Activated naive CD8-positive, alpha-beta T cell treated with anti-CD3 and anti-CD28 coated beads, Interleukin-2, amount 50 U/mL, for 24 hours (primary cell): Measurements from ENCODE around the gene LEKR1.

Experiments
- ATAC-seq: fragments of 150-1000 bp; cut with Tn5 transposase; one replicate; pipeline ENCODE4 v1.10.0; 2021
- DNase-seq: peaks from one replicate; pipeline ENCODE4 v3.0.0; 2021
- H3K27ac Mint-ChIP-seq: one replicate; pipeline ENCODE4 v1.8.0; 2021; ENCODE audit warnings: mild to moderate bottlenecking, mixed read lengths
- H3K27me3 Mint-ChIP-seq: one replicate; pipeline ENCODE4 v1.8.0; 2021; ENCODE audit warnings: mixed read lengths
- H3K36me3 Mint-ChIP-seq: one replicate; pipeline ENCODE4 v1.8.0; 2021; ENCODE audit warnings: low read depth, mixed read lengths
- H3K4me1 Mint-ChIP-seq: one replicate; pipeline ENCODE4 v1.8.0; 2021; ENCODE audit warnings: mixed read lengths
- H3K4me3 Mint-ChIP-seq: one replicate; pipeline ENCODE4 v1.8.0; 2021; ENCODE audit warnings: mild to moderate bottlenecking, moderate library complexity, mixed read lengths
- H3K9me3 Mint-ChIP-seq: one replicate; pipeline ENCODE4 v1.8.0; 2021; ENCODE audit warnings: mixed read lengths

Gene LEKR1

GRCh38 chr3:157066335-157067098 is 240.4 kb downstream of the LEKR1 start:
- no peak for ATAC-seq
- H3K4me1 Mint-ChIP-seq = peaks cover 10% of the 10 kb centered on the region
- no peaks in the 10 kb centered on the region for H3K9me3 Mint-ChIP-seq
- no peak overlapping the region for H3K27ac Mint-ChIP-seq
- H3K4me3 Mint-ChIP-seq = no peak overlapping the region
- H3K27me3 Mint-ChIP-seq = peaks cover 1% of the 10 kb centered on the region
- no peak for DNase-seq
- H3K36me3 Mint-ChIP-seq = no peaks in the 10 kb centered on the region

- DNase-seq (no peak), ATAC-seq (peak; percentile 9)
- Mint-ChIP-seq H3K4me1 (peaks cover 10% of the 10 kb centered on the region), H3K36me3 (no peaks in the 10 kb centered on the region), H3K4me3 (no peak overlapping the region), H3K9me3 (no peaks in the 10 kb centered on the region), H3K27ac (no peak overlapping the region), H3K27me3 (no peaks in the 10 kb centered on the region)
Observed at GRCh38 chr3:157067114-157067513, 241.0 kb downstream of the LEKR1 start.

- no peak overlapping the region for H3K4me3 Mint-ChIP-seq
Observed at GRCh38 chr3:157069406-157069805, 243.3 kb downstream of the LEKR1 start.

GRCh38 chr3:157069846-157070677 is 243.9 kb downstream of the LEKR1 start:
- no peaks in the 10 kb centered on the region for H3K9me3 Mint-ChIP-seq
- H3K27me3 Mint-ChIP-seq = no peaks in the 10 kb centered on the region
- H3K27ac Mint-ChIP-seq = no peak overlapping the region
- no peak overlapping the region for H3K4me3 Mint-ChIP-seq
- ATAC-seq = no peak
- peaks cover 10% of the 10 kb centered on the region for H3K4me1 Mint-ChIP-seq
- H3K36me3 Mint-ChIP-seq = no peaks in the 10 kb centered on the region
- no peak for DNase-seq

More at GRCh38 chr3:157069406-157069805, 243.3 kb downstream of the LEKR1 start:
- Mint-ChIP-seq H3K36me3 (no peaks in the 10 kb centered on the region), H3K27me3 (no peaks in the 10 kb centered on the region), H3K9me3 (no peaks in the 10 kb centered on the region), H3K4me1 (peaks cover 10% of the 10 kb centered on the region), H3K27ac (no peak overlapping the region)
- ATAC-seq (no peak), DNase-seq (no peak)

GRCh38 chr3:157070678-157070999 is 244.5 kb downstream of the LEKR1 start:
- H3K9me3 Mint-ChIP-seq = no peaks in the 10 kb centered on the region
- H3K27me3 Mint-ChIP-seq = no peaks in the 10 kb centered on the region
- DNase-seq = no peak
- H3K36me3 Mint-ChIP-seq = no peaks in the 10 kb centered on the region
- peaks cover 12% of the 10 kb centered on the region for H3K4me1 Mint-ChIP-seq
- H3K4me3 Mint-ChIP-seq = no peak overlapping the region
- ATAC-seq = no peak
- H3K27ac Mint-ChIP-seq = no peak overlapping the region

GRCh38 chr3:157071744-157072525 is 245.8 kb downstream of the LEKR1 start:
- ATAC-seq = no peak
- Mint-ChIP-seq H3K4me3 (no peak overlapping the region), H3K4me1 (peaks cover 13% of the 10 kb centered on the region), H3K27ac (no peak overlapping the region), H3K9me3 (no peaks in the 10 kb centered on the region), H3K36me3 (no peaks in the 10 kb centered on the region), H3K27me3 (no peaks in the 10 kb centered on the region)
- DNase-seq = no peak

- Mint-ChIP-seq H3K27ac (no peak overlapping the region), H3K9me3 (no peaks in the 10 kb centered on the region), H3K27me3 (no peaks in the 10 kb centered on the region), H3K36me3 (no peaks in the 10 kb centered on the region), H3K4me1 (peaks cover 12% of the 10 kb centered on the region), H3K4me3 (no peak overlapping the region)
- DNase-seq = no peak
- ATAC-seq = no peak
Observed at GRCh38 chr3:157073810-157074209, 247.7 kb downstream of the LEKR1 start.

- Mint-ChIP-seq H3K27me3 (no peaks in the 10 kb centered on the region), H3K36me3 (no peaks in the 10 kb centered on the region), H3K27ac (no peak overlapping the region), H3K9me3 (no peaks in the 10 kb centered on the region), H3K4me1 (peaks cover 12% of the 10 kb centered on the region), H3K4me3 (no peak overlapping the region)
- DNase-seq (no peak), ATAC-seq (no peak)
Observed at GRCh38 chr3:157074490-157074889, 248.3 kb downstream of the LEKR1 start.

GRCh38 chr3:157074981-157075380 is 248.8 kb downstream of the LEKR1 start:
- DNase-seq (no peak), ATAC-seq (no peak)
- H3K27me3 Mint-ChIP-seq = no peaks in the 10 kb centered on the region
- peaks cover 12% of the 10 kb centered on the region for H3K4me1 Mint-ChIP-seq
- no peaks in the 10 kb centered on the region for H3K9me3 Mint-ChIP-seq
- H3K4me3 Mint-ChIP-seq = no peak overlapping the region
- H3K27ac Mint-ChIP-seq = no peak overlapping the region
- H3K36me3 Mint-ChIP-seq = no peaks in the 10 kb centered on the region

- no peaks in the 10 kb centered on the region for H3K27me3 Mint-ChIP-seq
- H3K27ac Mint-ChIP-seq = no peak overlapping the region
- ATAC-seq (peak; percentile 37), DNase-seq (no peak)
- H3K4me3 Mint-ChIP-seq = no peak overlapping the region
- H3K36me3 Mint-ChIP-seq = no peaks in the 10 kb centered on the region
- H3K9me3 Mint-ChIP-seq = no peaks in the 10 kb centered on the region
- H3K4me1 Mint-ChIP-seq = peaks cover 13% of the 10 kb centered on the region
Observed at GRCh38 chr3:157075693-157076420, 249.7 kb downstream of the LEKR1 start.

- no peak for ATAC-seq
- no peaks in the 10 kb centered on the region for H3K27me3 Mint-ChIP-seq
- no peak for DNase-seq
- H3K9me3 Mint-ChIP-seq = no peaks in the 10 kb centered on the region
- no peak overlapping the region for H3K27ac Mint-ChIP-seq
- no peaks in the 10 kb centered on the region for H3K36me3 Mint-ChIP-seq
- peaks cover 28% of the 10 kb centered on the region for H3K4me1 Mint-ChIP-seq
- H3K4me3 Mint-ChIP-seq = no peak overlapping the region
Observed at GRCh38 chr3:157077565-157077991, 251.4 kb downstream of the LEKR1 start.

GRCh38 chr3:157078131-157078810 is 252.1 kb downstream of the LEKR1 start:
- Mint-ChIP-seq H3K4me1 (peaks cover 34% of the 10 kb centered on the region), H3K9me3 (no peaks in the 10 kb centered on the region), H3K4me3 (no peak overlapping the region), H3K36me3 (no peaks in the 10 kb centered on the region), H3K27ac (no peak overlapping the region), H3K27me3 (no peaks in the 10 kb centered on the region)
- no peak for DNase-seq
- no peak for ATAC-seq

GRCh38 chr3:157078811-157079185 is 252.6 kb downstream of the LEKR1 start:
- Mint-ChIP-seq H3K27me3 (no peaks in the 10 kb centered on the region), H3K4me1 (peaks cover 34% of the 10 kb centered on the region), H3K4me3 (no peak overlapping the region), H3K36me3 (no peaks in the 10 kb centered on the region), H3K27ac (no peak overlapping the region), H3K9me3 (no peaks in the 10 kb centered on the region)
- ATAC-seq (no peak), DNase-seq (no peak)
